ENCODE data around the gene TGM2.

GRCh38 chr20:38170826-38171674, 6.0 kb upstream of the TGM2 start:
- no peak for TF ChIP-seq EP300 (IDR thresholded peaks at IDR 0.05; ENCODE audit: low read depth)
- TF ChIP-seq POLR2AphosphoS5 (IDR thresholded peaks at IDR 0.05), result no peak
- TF ChIP-seq POLR2A (IDR thresholded peaks at IDR 0.05), result no peak
